ENCODE results near the gene TBXAS1.
"Not testable (repeated sequence)": the region's sequence is repeated elsewhere in the genome, so short reads cannot be mapped to it uniquely, and the experiment has no call there.

Gene TBXAS1

DNA sequence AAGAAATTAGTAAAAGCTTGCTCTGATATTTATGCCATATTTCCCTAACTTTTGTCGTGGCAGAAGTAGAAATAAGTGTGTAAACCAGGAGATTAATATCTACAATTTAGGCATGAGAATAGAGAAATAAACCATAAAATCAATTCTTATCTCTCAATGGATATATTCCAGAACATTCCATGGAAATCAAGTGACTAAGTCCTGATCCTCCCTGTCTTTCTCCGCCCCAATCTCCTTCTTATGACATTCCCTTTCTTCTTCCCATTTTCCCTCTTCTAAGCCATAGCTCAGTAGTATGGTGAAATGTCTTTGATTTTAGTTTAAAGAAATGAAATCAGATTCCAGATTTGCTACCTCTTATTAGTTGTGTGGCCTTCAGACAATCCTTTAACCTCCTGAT, 88.8 kb downstream of the TBXAS1 start:
- Mint-ChIP-seq H3K27ac (peak overlapping the region; percentile 80), H3K9me3 (no peaks in the 10 kb centered on the region), H3K4me1 (peaks cover 37% of the 10 kb centered on the region), H3K4me3 (no peak overlapping the region), H3K27me3 (no peaks in the 10 kb centered on the region), H3K36me3 (peaks cover 6% of the 10 kb centered on the region)
- ATAC-seq: no peak

- no peaks in the 10 kb centered on the region for H3K9me3 Mint-ChIP-seq
- peak overlapping the region; percentile 80 for H3K27ac Mint-ChIP-seq
- peaks cover 6% of the 10 kb centered on the region for H3K36me3 Mint-ChIP-seq
- H3K4me1 Mint-ChIP-seq: peaks cover 37% of the 10 kb centered on the region
- no peak for ATAC-seq
- H3K27me3 Mint-ChIP-seq: no peaks in the 10 kb centered on the region
- no peak overlapping the region for H3K4me3 Mint-ChIP-seq
Measured at GRCh38 chr7:139918480-139918879, 89.4 kb downstream of the TBXAS1 start.

DNA sequence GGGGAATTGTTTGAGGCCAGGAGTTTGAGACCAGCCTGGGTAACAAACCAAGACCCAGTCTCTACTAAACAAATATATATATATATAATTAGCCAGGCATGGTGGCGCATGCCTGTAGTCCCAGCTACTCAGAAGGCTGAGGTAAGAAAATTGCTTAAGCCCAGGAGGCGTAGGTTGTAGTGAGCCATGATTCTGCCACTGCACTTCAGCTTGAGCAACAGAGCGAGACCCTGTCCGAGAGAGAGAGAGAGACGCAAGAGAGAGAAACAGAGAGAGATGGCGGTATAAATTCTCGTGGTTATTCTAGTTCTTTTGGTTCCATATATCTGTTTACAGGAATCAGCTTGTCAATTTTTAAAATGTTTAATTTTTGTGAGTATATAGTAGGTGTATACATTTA, 94.0 kb downstream of the TBXAS1 start:
- Mint-ChIP-seq H3K4me1 (peaks cover 7% of the 10 kb centered on the region), H3K27me3 (no peaks in the 10 kb centered on the region), H3K4me3 (no peak overlapping the region), H3K36me3 (peaks cover 9% of the 10 kb centered on the region), H3K27ac (no peak overlapping the region), H3K9me3 (peaks cover 3% of the 10 kb centered on the region)
- ATAC-seq: no peak

- Mint-ChIP-seq H3K4me1 (no peaks in the 10 kb centered on the region), H3K9me3 (peaks cover 3% of the 10 kb centered on the region), H3K27me3 (no peaks in the 10 kb centered on the region), H3K4me3 (no peak overlapping the region), H3K27ac (no peak overlapping the region), H3K36me3 (peaks cover 9% of the 10 kb centered on the region)
- no peak for ATAC-seq
Measured at GRCh38 chr7:139924461-139924860, 95.4 kb downstream of the TBXAS1 start.

DNA sequence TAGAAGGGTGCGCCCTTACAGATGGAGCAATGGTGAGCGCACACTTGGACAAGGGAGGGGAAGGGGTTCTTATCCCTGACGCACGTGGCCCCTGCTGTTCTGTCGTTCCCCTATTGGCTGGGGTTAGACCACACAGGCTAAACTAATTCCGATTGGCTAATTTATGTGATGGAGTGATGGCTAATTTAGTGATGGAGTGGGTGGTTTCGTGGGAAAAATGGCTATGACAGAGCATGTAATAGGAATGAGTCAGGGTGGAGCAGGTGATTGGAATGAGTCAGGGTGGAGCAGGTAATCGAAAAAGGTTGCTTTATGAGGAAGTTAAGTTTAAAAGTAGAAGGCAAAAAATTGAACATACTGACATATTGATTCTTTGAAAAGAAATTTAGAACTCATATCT, 100.2 kb downstream of the TBXAS1 start:
- not testable (repeated sequence) for H3K9me3 Mint-ChIP-seq, ATAC-seq, H3K4me1 Mint-ChIP-seq, H3K27me3 Mint-ChIP-seq, H3K27ac Mint-ChIP-seq, H3K4me3 Mint-ChIP-seq
- peaks cover 16% of the 10 kb centered on the region for H3K36me3 Mint-ChIP-seq

- Mint-ChIP-seq H3K27ac (no peak overlapping the region), H3K36me3 (peaks cover 7% of the 10 kb centered on the region), H3K27me3 (no peaks in the 10 kb centered on the region), H3K4me3 (no peak overlapping the region), H3K4me1 (no peaks in the 10 kb centered on the region), H3K9me3 (no peaks in the 10 kb centered on the region)
- no peak for ATAC-seq
Measured at GRCh38 chr7:139930286-139930965, 101.4 kb downstream of the TBXAS1 start.

- no peak overlapping the region for H3K4me3 Mint-ChIP-seq
Measured at GRCh38 chr7:139931190-139931934, 102.3 kb downstream of the TBXAS1 start.

DNA sequence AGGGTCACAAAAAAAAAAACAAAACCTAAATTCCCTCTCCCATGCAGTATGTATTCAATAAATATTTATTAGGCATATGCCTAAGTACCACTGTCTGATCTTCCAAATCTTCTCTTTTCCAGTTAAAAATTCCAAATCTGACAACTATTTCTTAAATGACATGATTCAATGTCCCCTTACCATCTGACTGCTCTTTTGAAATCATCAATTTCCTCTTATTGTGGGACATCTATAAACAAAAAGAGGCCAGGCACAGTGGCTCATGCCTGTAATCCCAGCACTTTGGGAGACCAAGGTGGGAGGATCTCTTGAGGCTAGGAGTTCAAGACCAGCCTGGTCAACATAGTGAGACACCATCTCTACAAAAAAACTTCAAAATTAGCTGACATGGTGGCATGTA, 103.5 kb downstream of the TBXAS1 start:
- H3K36me3 Mint-ChIP-seq: peaks cover 7% of the 10 kb centered on the region
- H3K27me3 Mint-ChIP-seq: no peaks in the 10 kb centered on the region
- H3K4me1 Mint-ChIP-seq: peaks cover 8% of the 10 kb centered on the region
- no peak for ATAC-seq
- no peak overlapping the region for H3K4me3 Mint-ChIP-seq
- H3K27ac Mint-ChIP-seq: no peak overlapping the region
- H3K9me3 Mint-ChIP-seq: no peaks in the 10 kb centered on the region

More at GRCh38 chr7:139931190-139931934, 102.3 kb downstream of the TBXAS1 start:
- H3K9me3 Mint-ChIP-seq: no peaks in the 10 kb centered on the region
- H3K36me3 Mint-ChIP-seq: peaks cover 7% of the 10 kb centered on the region
- H3K27me3 Mint-ChIP-seq: no peaks in the 10 kb centered on the region
- H3K27ac Mint-ChIP-seq: no peak overlapping the region
- H3K4me1 Mint-ChIP-seq: no peaks in the 10 kb centered on the region
- no peak for ATAC-seq

- Mint-ChIP-seq H3K36me3 (peaks cover 6% of the 10 kb centered on the region), H3K4me1 (peaks cover 20% of the 10 kb centered on the region), H3K9me3 (no peaks in the 10 kb centered on the region), H3K27me3 (no peaks in the 10 kb centered on the region), H3K4me3 (no peak overlapping the region), H3K27ac (peak overlapping the region; percentile 27)
- ATAC-seq: peak; percentile 50
Measured at GRCh38 chr7:139936760-139937310, 107.8 kb downstream of the TBXAS1 start.

- Mint-ChIP-seq H3K4me1 (peaks cover 20% of the 10 kb centered on the region), H3K27me3 (no peaks in the 10 kb centered on the region), H3K4me3 (no peak overlapping the region), H3K27ac (peak overlapping the region; percentile 27), H3K9me3 (no peaks in the 10 kb centered on the region), H3K36me3 (peaks cover 6% of the 10 kb centered on the region)
- ATAC-seq: no peak
Measured at GRCh38 chr7:139937715-139938114, 108.7 kb downstream of the TBXAS1 start.

- peaks cover 20% of the 10 kb centered on the region for H3K4me1 Mint-ChIP-seq
- H3K36me3 Mint-ChIP-seq: peaks cover 24% of the 10 kb centered on the region
- no peak overlapping the region for H3K27ac Mint-ChIP-seq
Measured at GRCh38 chr7:139940866-139941265, 111.8 kb downstream of the TBXAS1 start.

GRCh38 chr7:139941421-139941820, 112.4 kb downstream of the TBXAS1 start:
- Mint-ChIP-seq H3K27ac (no peak overlapping the region), H3K36me3 (peaks cover 28% of the 10 kb centered on the region), H3K9me3 (peaks cover 10% of the 10 kb centered on the region), H3K27me3 (no peaks in the 10 kb centered on the region), H3K4me3 (no peak overlapping the region), H3K4me1 (peaks cover 20% of the 10 kb centered on the region)
- no peak for ATAC-seq

More at GRCh38 chr7:139940866-139941265, 111.8 kb downstream of the TBXAS1 start:
- Mint-ChIP-seq H3K9me3 (peaks cover 7% of the 10 kb centered on the region), H3K4me3 (no peak overlapping the region), H3K27me3 (no peaks in the 10 kb centered on the region)
- no peak for ATAC-seq

GRCh38 chr7:139941866-139942265, 112.8 kb downstream of the TBXAS1 start:
- Mint-ChIP-seq H3K9me3 (peaks cover 13% of the 10 kb centered on the region), H3K36me3 (peaks cover 32% of the 10 kb centered on the region), H3K4me1 (peaks cover 19% of the 10 kb centered on the region), H3K27ac (no peak overlapping the region), H3K27me3 (no peaks in the 10 kb centered on the region), H3K4me3 (no peak overlapping the region)
- ATAC-seq: no peak

DNA sequence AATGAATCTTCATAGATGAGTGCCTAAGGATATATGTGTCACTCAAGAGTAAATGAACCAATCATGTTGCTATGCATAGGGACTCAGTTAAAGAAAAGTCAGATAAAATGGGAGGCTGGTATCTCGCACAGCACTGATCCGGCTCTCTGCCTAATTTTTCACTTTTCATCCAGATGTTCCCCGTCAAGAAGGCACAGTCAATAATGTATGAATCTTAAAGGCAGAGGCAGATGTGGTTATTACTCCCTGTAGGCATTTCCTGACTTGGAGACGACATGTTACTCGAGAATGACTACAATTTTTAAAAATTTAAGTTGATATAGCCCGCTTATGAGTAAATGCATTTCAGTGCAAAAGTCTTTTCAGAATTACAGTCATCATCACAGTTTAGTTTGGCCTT, 113.6 kb downstream of the TBXAS1 start:
- Mint-ChIP-seq H3K4me3 (no peak overlapping the region), H3K4me1 (peaks cover 11% of the 10 kb centered on the region), H3K27ac (no peak overlapping the region), H3K36me3 (peaks cover 38% of the 10 kb centered on the region), H3K27me3 (no peaks in the 10 kb centered on the region), H3K9me3 (peaks cover 13% of the 10 kb centered on the region)
- no peak for ATAC-seq

- peaks cover 38% of the 10 kb centered on the region for H3K36me3 Mint-ChIP-seq
- H3K9me3 Mint-ChIP-seq: peaks cover 13% of the 10 kb centered on the region
- no peak for ATAC-seq
- H3K4me1 Mint-ChIP-seq: peaks cover 4% of the 10 kb centered on the region
- H3K27ac Mint-ChIP-seq: no peak overlapping the region
- no peaks in the 10 kb centered on the region for H3K27me3 Mint-ChIP-seq
- no peak overlapping the region for H3K4me3 Mint-ChIP-seq
Measured at GRCh38 chr7:139943401-139943800, 114.3 kb downstream of the TBXAS1 start.

GRCh38 chr7:139944248-139944647, 115.2 kb downstream of the TBXAS1 start:
- Mint-ChIP-seq H3K36me3 (peaks cover 37% of the 10 kb centered on the region), H3K9me3 (peaks cover 13% of the 10 kb centered on the region)

More at GRCh38 chr7:139944248-139944647, 115.2 kb downstream of the TBXAS1 start:
- Mint-ChIP-seq H3K27ac (no peak overlapping the region), H3K27me3 (no peaks in the 10 kb centered on the region), H3K4me1 (no peaks in the 10 kb centered on the region), H3K4me3 (no peak overlapping the region)
- ATAC-seq: no peak
